ENCODE measurements around the gene NT5DC1.
"Not testable (repeated sequence)": the region's sequence is repeated elsewhere in the genome, so short reads cannot be mapped to it uniquely, and the experiment has no call there.

NT5DC1 gene

DNA sequence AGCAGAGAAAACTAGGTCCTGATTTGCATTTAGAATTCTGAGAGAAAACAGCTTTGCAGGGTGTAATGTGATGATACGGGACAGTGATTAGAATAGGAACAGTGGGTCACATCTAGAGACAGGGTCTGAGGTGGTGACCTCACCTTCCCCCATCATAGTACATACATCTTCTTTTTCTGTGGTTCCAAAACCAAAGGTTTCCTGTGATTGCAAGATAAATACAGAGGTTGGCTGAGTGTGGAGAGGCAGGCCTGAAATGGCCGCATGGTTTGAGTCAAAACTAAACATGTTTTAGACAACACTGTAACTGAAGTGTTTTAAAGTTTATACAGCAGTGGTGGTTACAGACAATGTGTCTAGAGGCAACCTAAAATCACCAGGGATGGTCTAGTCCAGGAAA is 10.4 kb upstream of the NT5DC1 start:
- Histone ChIP-seq H3K27ac (ENCODE audit: low read depth, low read length) (no peak overlapping the region), H3K36me3 (ENCODE audit: control insufficient read depth, insufficient read depth, low read length) (no peaks in the 10 kb centered on the region), H3K9me3 (ENCODE audit: control insufficient read depth, insufficient read depth, low read length) (no peaks in the 10 kb centered on the region), H3K4me1 (ENCODE audit: control insufficient read depth, insufficient read depth, low read length) (no peaks in the 10 kb centered on the region), H3K9ac (ENCODE audit: low read depth, low read length) (no peak overlapping the region), H3K4me3 (ENCODE audit: low read depth, low read length) (no peak overlapping the region), H3K27me3 (ENCODE audit: control insufficient read depth, insufficient read depth, low read length) (no peaks in the 10 kb centered on the region)

DNA sequence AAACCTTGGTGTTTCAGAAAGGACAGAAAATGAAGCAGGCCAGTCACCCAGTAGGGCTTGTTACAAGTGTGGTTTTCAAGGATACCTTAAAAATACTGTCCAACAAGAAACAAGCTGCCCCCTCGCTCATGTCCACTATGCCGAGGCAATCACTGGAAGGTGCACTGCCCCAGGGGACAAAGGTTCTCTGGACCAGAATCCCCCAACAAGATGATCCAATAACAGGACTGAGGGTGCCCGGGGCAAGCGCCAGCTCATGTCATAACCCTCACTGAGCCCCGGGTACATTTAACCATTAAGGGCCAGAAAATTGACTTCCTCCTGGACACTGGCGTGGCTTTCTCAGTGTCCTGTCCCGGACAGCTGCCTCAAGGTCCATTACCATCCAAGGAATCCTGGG is 6.6 kb upstream of the NT5DC1 start:
- no peak overlapping the region for H3K4me3 ChIP-seq (ENCODE audit: low read depth, low read length)
- peaks cover 13% of the 10 kb centered on the region; the same call in 1 of the 2 replicates for H3K9me3 ChIP-seq (ENCODE audit: control insufficient read depth, insufficient read depth, low read length)
- no peak overlapping the region for H3K9ac ChIP-seq (ENCODE audit: low read depth, low read length)
- H3K36me3 ChIP-seq (ENCODE audit: control insufficient read depth, insufficient read depth, low read length), result no peaks in the 10 kb centered on the region
- H3K4me1 ChIP-seq (ENCODE audit: control insufficient read depth, insufficient read depth, low read length), result no peaks in the 10 kb centered on the region
- H3K27ac ChIP-seq (ENCODE audit: low read depth, low read length), result no peak overlapping the region
- H3K27me3 ChIP-seq (ENCODE audit: control insufficient read depth, insufficient read depth, low read length), result no peaks in the 10 kb centered on the region

- not testable (repeated sequence) for H3K27ac ChIP-seq (ENCODE audit: low read depth, low read length); H3K4me3 ChIP-seq (ENCODE audit: low read depth, low read length); H3K9ac ChIP-seq (ENCODE audit: low read depth, low read length)
Measured at GRCh38 chr6:116096048-116096759, 4.4 kb upstream of the NT5DC1 start.

GRCh38 chr6:116096979-116097816 is 3.5 kb upstream of the NT5DC1 start:
- H3K4me3 ChIP-seq (ENCODE audit: low read depth, low read length), result no peak overlapping the region
- H3K9ac ChIP-seq (ENCODE audit: low read depth, low read length), result no peak overlapping the region
- no peaks in the 10 kb centered on the region for H3K36me3 ChIP-seq (ENCODE audit: control insufficient read depth, insufficient read depth, low read length)
- H3K9me3 ChIP-seq (ENCODE audit: control insufficient read depth, insufficient read depth, low read length), result peaks cover 13% of the 10 kb centered on the region; the same call in 1 of the 2 replicates
- no peak overlapping the region for H3K27ac ChIP-seq (ENCODE audit: low read depth, low read length)
- peaks cover 10% of the 10 kb centered on the region for H3K4me1 ChIP-seq (ENCODE audit: control insufficient read depth, insufficient read depth, low read length)
- 0 out of 2 replicates have a peak, but pooled peaks cover 3% of the 10 kb centered on the region for H3K27me3 ChIP-seq (ENCODE audit: control insufficient read depth, insufficient read depth, low read length)

More at GRCh38 chr6:116096048-116096759, 4.4 kb upstream of the NT5DC1 start:
- not testable (repeated sequence) for H3K4me1 ChIP-seq (ENCODE audit: control insufficient read depth, insufficient read depth, low read length); H3K36me3 ChIP-seq (ENCODE audit: control insufficient read depth, insufficient read depth, low read length); H3K27me3 ChIP-seq (ENCODE audit: control insufficient read depth, insufficient read depth, low read length)
- H3K9me3 ChIP-seq (ENCODE audit: control insufficient read depth, insufficient read depth, low read length), result peaks cover 13% of the 10 kb centered on the region; the same call in 1 of the 2 replicates

DNA sequence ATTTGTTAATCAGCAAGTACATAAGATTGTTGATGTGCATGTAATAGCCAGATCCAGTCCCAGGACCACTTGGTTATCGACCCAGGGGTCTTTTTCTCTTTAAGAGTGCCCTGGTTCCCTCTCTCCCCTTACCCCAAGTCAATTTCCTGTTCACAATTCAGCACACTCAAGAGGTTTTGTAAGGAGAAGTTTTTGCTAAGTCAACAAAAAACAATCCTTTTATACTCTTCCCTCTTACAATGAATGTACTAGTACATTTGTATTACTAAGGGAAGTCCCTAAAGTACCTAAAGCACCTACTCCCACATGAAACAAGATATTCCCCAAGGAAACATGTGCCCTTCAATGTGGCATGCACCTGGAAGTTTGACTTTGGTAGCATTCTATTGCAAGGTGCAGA is 1.6 kb upstream of the NT5DC1 start:
- Histone ChIP-seq H3K9me3 (ENCODE audit: control insufficient read depth, insufficient read depth, low read length) (peaks cover 13% of the 10 kb centered on the region; the same call in 1 of the 2 replicates), H3K27ac (ENCODE audit: low read depth, low read length) (no peak overlapping the region), H3K4me3 (ENCODE audit: low read depth, low read length) (no peak overlapping the region), H3K4me1 (ENCODE audit: control insufficient read depth, insufficient read depth, low read length) (peaks cover 20% of the 10 kb centered on the region), H3K36me3 (ENCODE audit: control insufficient read depth, insufficient read depth, low read length) (0 out of 2 replicates have a peak, but pooled peaks cover 9% of the 10 kb centered on the region), H3K27me3 (ENCODE audit: control insufficient read depth, insufficient read depth, low read length) (0 out of 2 replicates have a peak, but pooled peaks cover 3% of the 10 kb centered on the region), H3K9ac (ENCODE audit: low read depth, low read length) (no peak overlapping the region)

GRCh38 chr6:116101302-116101718 is 657 bp downstream of the NT5DC1 start:
- H3K9me3 ChIP-seq (ENCODE audit: control insufficient read depth, insufficient read depth, low read length), result peaks cover 5% of the 10 kb centered on the region; the same call in 1 of the 2 replicates
- H3K27me3 ChIP-seq (ENCODE audit: control insufficient read depth, insufficient read depth, low read length), result 0 out of 2 replicates have a peak, but pooled peaks cover 3% of the 10 kb centered on the region
- peak overlapping the region; percentile 94 for H3K9ac ChIP-seq (ENCODE audit: low read depth, low read length)
- H3K36me3 ChIP-seq (ENCODE audit: control insufficient read depth, insufficient read depth, low read length), result 0 out of 2 replicates have a peak, but pooled peaks cover 9% of the 10 kb centered on the region
- peaks cover 41% of the 10 kb centered on the region for H3K4me1 ChIP-seq (ENCODE audit: control insufficient read depth, insufficient read depth, low read length)
- peak overlapping the region; percentile 97 for H3K27ac ChIP-seq (ENCODE audit: low read depth, low read length)
- peak overlapping the region; percentile 79 for H3K4me3 ChIP-seq (ENCODE audit: low read depth, low read length)

DNA sequence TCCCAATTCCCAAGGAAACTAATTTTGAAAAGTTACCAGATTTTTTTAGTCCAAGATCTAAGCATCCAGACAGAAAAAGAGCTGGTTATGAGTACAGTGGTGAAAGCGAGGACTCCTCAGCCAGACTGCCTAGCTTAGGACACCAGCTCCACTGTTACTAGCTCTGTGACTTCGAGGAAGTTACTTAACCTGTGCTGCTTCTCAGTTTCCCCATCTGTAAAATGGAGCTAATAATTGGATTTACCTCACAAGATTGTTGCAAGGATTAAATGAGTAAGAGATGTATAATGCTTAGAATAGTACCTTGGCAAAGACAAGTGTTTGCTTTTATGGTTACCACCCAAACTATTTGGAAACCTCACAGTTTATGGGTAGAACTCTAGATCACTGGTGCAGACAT is 1.1 kb downstream of the NT5DC1 start:
- H3K4me1 ChIP-seq (ENCODE audit: control insufficient read depth, insufficient read depth, low read length), result peaks cover 45% of the 10 kb centered on the region
- H3K36me3 ChIP-seq (ENCODE audit: control insufficient read depth, insufficient read depth, low read length), result 0 out of 2 replicates have a peak, but pooled peaks cover 9% of the 10 kb centered on the region
- 0 out of 2 replicates have a peak, but pooled peaks cover 3% of the 10 kb centered on the region for H3K27me3 ChIP-seq (ENCODE audit: control insufficient read depth, insufficient read depth, low read length)
- H3K27ac ChIP-seq (ENCODE audit: low read depth, low read length), result peak overlapping the region; percentile 97
- peaks cover under 1% of the 10 kb centered on the region; the same call in 1 of the 2 replicates for H3K9me3 ChIP-seq (ENCODE audit: control insufficient read depth, insufficient read depth, low read length)
- peak overlapping the region; percentile 94; the same call in 1 of the 2 replicates for H3K9ac ChIP-seq (ENCODE audit: low read depth, low read length)
- H3K4me3 ChIP-seq (ENCODE audit: low read depth, low read length), result peak overlapping the region; percentile 79

DNA sequence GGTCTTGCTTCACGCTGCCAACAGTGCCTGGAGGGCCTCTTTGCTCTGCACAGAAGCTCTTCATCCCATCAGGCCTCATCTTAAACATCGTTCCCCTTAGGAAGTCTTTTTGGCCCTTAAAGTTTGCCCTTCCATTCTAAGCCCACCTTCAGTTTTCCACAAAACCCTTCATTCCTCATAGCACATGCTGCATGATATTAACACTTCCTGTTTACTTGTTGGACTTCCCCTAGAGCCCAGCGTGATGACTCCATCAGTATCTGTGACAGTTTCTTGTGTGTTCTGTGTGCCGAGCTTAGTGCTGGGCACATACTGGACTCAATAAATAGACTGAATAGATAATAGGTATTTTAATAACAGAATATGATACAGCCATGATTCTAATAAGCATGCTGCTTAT is 2.2 kb downstream of the NT5DC1 start:
- Histone ChIP-seq H3K9ac (ENCODE audit: low read depth, low read length) (no peak overlapping the region), H3K36me3 (ENCODE audit: control insufficient read depth, insufficient read depth, low read length) (0 out of 2 replicates have a peak, but pooled peaks cover 9% of the 10 kb centered on the region), H3K4me1 (ENCODE audit: control insufficient read depth, insufficient read depth, low read length) (peaks cover 53% of the 10 kb centered on the region), H3K4me3 (ENCODE audit: low read depth, low read length) (no peak overlapping the region), H3K27ac (ENCODE audit: low read depth, low read length) (no peak overlapping the region), H3K27me3 (ENCODE audit: control insufficient read depth, insufficient read depth, low read length) (0 out of 2 replicates have a peak, but pooled peaks cover 3% of the 10 kb centered on the region), H3K9me3 (ENCODE audit: control insufficient read depth, insufficient read depth, low read length) (no peaks in the 10 kb centered on the region)

DNA sequence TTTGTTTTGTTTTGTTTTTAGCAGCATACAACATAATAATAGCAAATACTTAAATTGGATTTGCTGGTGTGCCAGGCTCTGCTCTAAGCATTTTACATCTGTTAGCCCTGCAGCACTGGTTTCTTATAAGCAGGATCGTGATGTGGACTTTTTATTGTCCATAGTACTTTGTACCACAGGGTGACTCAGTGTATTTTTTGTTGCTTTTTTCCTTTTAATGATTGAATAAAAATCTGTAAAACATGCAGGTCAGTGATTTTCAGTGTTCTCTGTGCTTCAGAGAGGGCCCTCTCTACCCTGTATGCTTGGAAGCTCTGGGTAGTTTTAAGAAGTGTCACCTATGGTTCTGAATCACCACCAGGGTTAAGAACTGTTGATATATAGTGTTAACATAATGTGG is 4.0 kb downstream of the NT5DC1 start:
- Histone ChIP-seq H3K27ac (ENCODE audit: low read depth, low read length) (no peak overlapping the region), H3K4me3 (ENCODE audit: low read depth, low read length) (no peak overlapping the region), H3K27me3 (ENCODE audit: control insufficient read depth, insufficient read depth, low read length) (0 out of 2 replicates have a peak, but pooled peaks cover 2% of the 10 kb centered on the region), H3K4me1 (ENCODE audit: control insufficient read depth, insufficient read depth, low read length) (peaks cover 64% of the 10 kb centered on the region), H3K36me3 (ENCODE audit: control insufficient read depth, insufficient read depth, low read length) (peaks cover 25% of the 10 kb centered on the region), H3K9me3 (ENCODE audit: control insufficient read depth, insufficient read depth, low read length) (no peaks in the 10 kb centered on the region), H3K9ac (ENCODE audit: low read depth, low read length) (no peak overlapping the region)

DNA sequence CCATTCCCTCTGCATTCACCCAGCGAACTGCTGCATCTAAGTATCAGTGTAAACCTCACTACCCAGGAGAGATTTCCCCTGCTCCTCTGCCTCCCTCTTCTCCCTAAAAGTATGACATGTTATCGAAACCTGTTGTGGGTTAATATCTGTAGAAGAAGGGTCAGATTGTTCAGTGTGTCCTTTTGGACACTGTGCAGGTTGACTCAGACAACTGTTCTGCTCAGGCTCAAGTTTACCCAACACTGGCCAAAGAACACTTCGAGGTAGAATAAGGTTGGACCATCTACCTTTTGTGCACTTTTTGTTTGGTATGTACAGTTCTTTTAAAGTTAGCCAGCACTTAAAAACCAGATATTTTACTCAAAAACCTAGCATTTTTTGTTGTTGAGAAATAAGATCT is 4.6 kb downstream of the NT5DC1 start:
- Histone ChIP-seq H3K36me3 (ENCODE audit: control insufficient read depth, insufficient read depth, low read length) (peaks cover 31% of the 10 kb centered on the region), H3K9me3 (ENCODE audit: control insufficient read depth, insufficient read depth, low read length) (no peaks in the 10 kb centered on the region), H3K27me3 (ENCODE audit: control insufficient read depth, insufficient read depth, low read length) (no peaks in the 10 kb centered on the region), H3K4me1 (ENCODE audit: control insufficient read depth, insufficient read depth, low read length) (peaks cover 64% of the 10 kb centered on the region), H3K9ac (ENCODE audit: low read depth, low read length) (no peak overlapping the region), H3K4me3 (ENCODE audit: low read depth, low read length) (no peak overlapping the region), H3K27ac (ENCODE audit: low read depth, low read length) (no peak overlapping the region)

Measured in HUES48 (cell line).